Measurements from ENCODE around the gene ZNF227.
"Not testable (repeated sequence)": the region's sequence is repeated elsewhere in the genome, so short reads cannot be mapped to it uniquely, and the experiment has no call there.

DNA sequence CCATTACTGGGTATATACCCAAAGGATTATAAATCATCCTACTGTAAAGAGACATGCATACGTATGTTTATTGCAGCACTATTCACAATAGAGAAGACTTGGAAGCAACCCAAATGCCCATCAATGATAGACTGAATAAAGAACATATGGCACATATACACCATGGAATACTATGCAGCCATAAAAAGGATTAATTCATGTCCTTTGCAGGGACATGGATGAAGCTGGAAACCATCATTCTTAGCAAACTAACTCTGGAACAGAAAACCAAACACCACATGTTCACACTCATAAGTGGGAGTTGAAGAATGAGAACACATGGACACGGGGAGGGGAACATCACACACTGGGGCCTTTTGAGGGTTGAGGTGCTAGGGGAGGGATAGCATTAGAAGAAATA, 41.1 kb downstream of the ZNF227 start:
- TF ChIP-seq, protein P1, sequence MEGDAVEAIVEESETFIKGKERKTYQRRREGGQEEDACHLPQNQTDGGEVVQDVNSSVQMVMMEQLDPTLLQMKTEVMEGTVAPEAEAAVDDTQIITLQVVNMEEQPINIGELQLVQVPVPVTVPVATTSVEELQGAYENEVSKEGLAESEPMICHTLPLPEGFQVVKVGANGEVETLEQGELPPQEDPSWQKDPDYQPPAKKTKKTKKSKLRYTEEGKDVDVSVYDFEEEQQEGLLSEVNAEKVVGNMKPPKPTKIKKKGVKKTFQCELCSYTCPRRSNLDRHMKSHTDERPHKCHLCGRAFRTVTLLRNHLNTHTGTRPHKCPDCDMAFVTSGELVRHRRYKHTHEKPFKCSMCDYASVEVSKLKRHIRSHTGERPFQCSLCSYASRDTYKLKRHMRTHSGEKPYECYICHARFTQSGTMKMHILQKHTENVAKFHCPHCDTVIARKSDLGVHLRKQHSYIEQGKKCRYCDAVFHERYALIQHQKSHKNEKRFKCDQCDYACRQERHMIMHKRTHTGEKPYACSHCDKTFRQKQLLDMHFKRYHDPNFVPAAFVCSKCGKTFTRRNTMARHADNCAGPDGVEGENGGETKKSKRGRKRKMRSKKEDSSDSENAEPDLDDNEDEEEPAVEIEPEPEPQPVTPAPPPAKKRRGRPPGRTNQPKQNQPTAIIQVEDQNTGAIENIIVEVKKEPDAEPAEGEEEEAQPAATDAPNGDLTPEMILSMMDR (IDR thresholded peaks at IDR 0.05) = not testable (repeated sequence)
- not testable (repeated sequence) for TF ChIP-seq EP300 (IDR thresholded peaks at IDR 0.05)
